Glomerular visceral epithelial cell (primary cell): ENCODE measurements around the gene ANKRD2.
"Not testable (repeated sequence)": the region's sequence is repeated elsewhere in the genome, so short reads cannot be mapped to it uniquely, and the experiment has no call there.

Experiments
- DNase-seq: peaks from one replicate; pipeline ENCODE4 v3.0.0-alpha.2; 2016; ENCODE audit errors: extremely low spot score

The ANKRD2 gene, protein sequence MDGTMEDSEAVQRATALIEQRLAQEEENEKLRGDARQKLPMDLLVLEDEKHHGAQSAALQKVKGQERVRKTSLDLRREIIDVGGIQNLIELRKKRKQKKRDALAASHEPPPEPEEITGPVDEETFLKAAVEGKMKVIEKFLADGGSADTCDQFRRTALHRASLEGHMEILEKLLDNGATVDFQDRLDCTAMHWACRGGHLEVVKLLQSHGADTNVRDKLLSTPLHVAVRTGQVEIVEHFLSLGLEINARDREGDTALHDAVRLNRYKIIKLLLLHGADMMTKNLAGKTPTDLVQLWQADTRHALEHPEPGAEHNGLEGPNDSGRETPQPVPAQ

DNA sequence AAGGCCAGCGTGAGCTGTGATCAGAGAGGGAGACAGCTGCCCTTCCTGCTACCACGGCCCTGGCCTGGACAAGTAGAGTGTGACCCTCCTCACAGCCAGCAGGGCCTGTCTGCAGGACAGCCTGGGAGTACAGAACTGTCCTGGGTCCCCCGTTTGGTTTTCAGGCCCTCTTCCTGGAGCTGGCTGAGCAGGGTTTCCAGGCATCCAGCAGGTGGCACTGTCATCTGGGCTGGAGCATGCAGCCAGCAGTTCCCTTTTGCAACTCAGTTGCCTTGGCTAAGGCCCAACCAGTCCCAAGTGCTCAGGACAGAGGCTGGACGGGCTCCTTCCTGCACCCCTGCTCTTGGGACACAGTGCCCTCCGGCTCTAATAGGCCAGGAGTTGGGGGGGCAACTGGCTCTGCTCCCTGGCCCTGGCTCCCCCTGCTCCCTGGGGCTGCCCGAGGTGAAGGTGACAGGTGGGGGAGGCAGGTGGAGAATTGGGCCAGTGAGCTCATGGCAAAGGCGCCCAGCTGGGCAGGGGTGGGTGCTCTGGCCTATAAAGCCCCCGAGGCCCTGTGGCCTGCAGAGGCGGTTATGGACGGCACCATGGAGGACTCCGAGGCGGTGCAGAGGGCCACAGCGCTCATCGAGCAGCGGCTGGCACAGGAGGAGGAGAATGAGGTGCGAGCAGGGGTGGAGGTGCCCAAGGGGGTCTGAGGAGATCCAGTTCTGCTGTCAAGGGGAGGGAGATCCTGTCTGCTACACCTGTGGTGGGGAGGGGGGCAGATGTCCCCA lies at the start of gene ANKRD2:
TSS of gene ANKRD2 (plus strand) at position 566 of the 776 bp plus-strand sequence. CDS start at position 576, 10 bp downstream.
- DNase-seq, result peak; percentile 79

DNA sequence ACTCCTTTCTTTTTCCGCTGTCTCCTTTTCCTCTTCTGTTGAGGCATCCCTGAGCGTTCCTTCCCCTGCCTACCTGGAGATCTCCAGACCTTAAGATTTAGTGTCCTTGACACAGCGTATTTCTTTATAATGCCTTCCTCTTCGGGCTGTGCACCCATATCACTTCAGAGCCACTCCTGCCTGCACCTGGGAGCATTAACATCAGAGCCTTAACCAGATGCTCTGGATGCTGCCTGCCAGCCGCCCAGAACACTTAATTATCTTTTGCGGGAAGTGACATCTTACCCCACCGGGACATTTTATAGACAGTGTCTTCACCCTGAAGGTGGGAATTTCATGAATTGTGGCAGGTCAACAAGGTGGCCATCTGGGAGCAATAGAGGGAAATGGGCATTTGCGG lies 49.6 kb upstream of the ANKRD2 start:
- DNase-seq, result no peak

DNA sequence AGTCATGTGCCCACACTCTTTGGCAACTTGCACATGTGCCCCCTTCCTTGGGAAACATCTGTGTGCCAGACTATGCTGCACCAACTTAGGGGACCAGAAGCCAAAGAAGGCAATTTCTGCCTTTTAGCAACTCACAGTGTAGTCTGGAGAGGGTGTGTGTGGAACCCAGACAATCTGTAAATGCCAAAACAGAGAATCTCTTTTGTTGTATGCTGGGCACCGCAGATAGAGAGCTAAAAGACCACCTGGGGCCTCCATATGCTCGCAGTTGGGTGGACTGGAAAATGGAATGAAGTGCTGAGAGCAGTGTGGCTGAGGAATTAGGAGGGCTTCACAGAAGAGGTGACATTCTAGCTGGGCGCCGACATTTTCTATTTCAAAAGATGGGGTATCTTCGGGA lies 47.5 kb upstream of the ANKRD2 start:
- no peak for DNase-seq

DNA sequence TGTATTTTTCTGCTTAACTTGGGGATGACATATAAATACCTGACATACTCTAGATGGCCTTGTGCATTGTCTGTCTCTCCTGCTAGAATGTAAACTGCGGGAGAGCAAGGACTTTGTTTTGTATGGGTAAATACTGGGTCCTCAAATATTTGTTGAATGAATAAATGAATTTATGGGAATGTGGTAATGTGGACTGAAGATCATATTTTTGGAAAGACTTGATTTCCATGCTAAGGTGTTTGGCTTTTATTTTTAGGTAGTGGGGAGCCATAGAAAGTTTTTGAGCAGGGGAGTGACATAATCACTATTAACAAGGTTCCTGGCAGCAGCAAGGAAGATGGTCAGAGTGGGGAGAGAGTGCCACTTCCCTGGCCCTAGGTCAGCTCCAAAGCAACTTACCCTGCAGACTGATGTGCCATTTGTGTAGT lies 46.9 kb upstream of the ANKRD2 start:
- no peak for DNase-seq

DNA sequence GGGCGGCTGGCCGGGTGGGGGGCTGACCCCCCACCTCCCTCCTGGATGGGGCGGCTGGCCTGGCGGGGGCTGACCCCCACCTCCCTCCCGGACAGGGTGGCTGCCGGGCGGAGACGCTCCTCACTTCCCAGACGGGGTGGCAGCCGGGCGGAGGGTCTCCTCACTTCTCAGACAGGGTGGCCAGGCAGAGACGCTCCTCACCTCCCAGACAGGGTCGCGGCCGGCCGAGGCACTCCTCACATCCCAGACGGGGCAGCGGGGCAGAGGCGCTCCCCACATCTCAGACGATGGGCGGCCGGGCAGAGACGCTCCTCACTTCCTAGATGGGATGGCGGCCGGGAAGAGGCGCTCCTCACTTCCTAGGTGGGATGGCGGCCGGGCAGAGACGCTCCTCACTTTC lies 43.7 kb upstream of the ANKRD2 start:
- DNase-seq, result not testable (repeated sequence)

DNA sequence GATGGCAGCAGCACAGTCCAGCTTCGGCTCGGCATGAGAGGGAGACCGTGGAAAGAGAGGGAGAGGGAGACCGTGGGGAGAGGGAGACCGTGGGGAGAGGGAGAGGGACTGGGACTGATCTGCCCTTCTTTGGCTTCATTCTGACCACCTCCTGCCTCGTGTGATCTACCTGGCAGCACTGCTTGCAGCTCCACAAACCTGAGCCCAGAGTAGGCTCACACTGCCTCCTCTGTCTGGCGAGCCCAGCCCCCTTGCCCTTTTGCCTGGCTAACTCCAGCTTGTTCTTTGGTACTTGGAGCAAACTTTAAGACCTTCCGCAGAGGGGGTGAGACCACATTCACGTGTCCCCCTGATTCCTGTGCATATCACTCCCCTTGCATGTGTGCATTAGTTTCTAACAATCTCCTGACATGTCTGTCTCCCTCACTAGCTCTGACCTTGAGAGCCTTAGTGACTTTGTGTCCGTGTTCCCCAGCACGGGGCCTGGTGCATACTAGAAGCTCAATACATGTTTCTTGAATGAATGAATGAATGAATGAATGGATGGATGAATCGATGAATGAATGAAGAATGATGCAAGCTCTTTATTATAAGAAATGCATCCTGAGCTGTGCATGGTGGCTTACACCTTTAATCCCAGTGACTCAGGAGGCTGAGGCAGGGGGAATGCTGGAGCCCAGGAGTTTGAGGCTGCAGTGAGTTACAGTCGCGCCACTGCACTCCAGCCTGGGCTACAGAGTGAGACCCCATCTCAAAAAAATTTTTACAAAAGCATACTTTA lies 42.7 kb upstream of the ANKRD2 start:
- no peak for DNase-seq

DNA sequence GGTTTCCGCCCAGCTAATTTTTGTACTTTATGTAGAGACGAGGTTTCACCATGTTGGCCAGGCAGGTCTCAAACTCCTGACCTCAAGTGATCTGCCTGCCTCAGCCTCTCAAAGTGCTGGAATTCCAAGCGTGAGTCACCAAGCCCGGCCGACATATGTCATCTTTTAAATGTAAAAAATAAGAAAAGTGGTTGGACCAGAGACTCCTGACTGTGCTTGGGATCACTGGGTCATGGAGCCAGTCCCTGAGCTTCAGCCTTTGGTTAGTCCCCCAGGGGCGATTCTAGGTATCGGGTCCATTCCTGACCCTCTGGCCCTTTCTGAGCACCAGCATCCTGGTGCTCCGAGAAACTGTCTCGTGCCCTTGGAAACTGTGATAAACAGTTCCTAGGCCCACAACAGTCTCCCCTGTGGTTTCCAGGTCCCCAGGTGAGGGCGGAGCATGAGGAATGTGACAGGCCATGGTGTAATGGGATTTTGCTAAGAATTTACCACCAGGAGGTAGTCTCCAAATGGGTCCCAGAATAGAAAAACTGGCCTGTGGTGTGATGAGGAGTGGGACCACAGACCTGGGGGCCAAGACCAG lies 41.1 kb upstream of the ANKRD2 start:
- peak; percentile 61 for DNase-seq

DNA sequence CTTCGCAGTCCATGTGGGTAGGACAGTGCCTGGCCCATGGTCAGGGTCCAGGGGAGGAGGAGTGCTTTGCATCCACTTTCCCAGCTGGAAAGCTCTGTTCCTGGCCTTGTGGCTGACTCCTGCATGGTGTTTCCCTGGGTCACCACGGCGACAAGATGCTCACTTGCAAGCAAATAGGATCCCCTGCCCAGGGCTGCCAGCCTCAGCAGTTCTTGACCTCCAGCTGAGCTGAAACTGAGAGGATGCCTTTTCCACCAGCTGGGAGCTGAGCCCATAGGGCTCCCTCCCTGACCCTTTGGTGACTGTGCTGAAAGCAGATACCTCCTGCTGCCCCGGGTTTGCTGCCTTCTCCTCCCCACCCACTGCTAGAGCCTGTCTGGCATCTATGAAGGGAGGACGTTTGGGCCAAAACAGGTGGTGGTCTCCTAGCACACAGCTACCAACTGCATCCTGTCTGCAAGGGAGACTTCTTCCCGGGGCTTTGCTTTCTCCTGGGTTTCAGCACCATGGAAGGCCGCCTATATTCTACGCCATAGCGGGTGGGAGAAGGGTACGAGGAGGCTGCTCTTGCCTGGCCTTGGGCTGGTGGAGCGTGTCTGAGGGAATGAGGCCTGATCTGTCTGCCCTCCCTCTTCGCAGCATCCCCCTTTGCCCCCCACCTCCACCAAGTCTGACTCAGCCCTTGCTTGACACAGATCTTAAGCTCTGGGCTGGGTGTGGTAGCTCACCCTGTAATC lies 39.5 kb upstream of the ANKRD2 start:
- DNase-seq, result peak; percentile 85

DNA sequence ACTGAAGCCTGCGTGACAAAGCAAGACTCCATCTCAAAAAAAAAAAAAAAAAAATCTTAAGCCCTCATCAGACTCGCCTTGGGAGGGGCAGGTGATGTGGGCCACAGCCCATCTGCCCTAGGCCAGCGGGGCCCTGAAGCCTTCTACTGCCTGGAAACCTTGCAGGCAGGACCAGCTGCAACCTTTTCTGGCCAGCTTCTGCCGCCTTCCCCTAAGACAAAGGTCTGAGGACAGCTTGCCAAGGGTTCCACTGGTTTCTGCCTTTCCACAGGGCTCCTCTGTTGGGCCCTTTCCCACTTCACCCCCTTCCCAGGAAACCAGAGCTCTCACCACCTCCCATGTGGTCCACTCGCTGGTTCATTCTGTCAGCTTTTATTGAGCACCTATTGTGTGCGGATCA lies 38.7 kb upstream of the ANKRD2 start:
- no peak for DNase-seq

DNA sequence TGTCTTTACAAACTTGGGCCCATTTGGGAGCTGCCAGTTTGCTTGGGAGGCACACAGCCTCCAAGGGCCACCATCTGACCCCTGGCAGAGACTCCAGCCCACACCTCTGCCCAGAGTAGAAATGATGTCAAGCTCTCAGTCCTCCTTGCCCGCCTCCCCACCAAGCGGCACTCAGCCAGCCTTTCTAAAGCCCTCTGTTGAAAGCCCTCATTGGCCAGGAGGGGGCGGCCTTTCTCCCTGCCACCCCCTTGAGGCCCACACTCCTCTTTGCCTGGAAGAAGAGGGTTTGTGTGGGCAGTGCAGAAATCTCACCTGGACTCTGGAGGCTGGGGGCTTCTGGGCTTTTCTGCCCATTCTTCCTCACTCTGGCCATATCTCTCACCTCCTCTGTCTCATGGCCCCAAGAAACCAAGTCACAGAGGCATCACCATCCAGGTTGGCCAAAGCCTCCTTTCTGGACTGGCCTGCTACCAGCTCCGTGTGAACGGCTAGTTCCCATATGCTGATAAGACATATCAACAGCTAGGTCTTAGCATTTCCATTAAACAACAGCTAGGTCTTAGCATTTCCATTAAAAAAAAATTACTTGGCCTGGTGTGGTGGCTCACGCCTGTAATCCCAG lies 37.7 kb upstream of the ANKRD2 start:
- DNase-seq, result peak; percentile 13

DNA sequence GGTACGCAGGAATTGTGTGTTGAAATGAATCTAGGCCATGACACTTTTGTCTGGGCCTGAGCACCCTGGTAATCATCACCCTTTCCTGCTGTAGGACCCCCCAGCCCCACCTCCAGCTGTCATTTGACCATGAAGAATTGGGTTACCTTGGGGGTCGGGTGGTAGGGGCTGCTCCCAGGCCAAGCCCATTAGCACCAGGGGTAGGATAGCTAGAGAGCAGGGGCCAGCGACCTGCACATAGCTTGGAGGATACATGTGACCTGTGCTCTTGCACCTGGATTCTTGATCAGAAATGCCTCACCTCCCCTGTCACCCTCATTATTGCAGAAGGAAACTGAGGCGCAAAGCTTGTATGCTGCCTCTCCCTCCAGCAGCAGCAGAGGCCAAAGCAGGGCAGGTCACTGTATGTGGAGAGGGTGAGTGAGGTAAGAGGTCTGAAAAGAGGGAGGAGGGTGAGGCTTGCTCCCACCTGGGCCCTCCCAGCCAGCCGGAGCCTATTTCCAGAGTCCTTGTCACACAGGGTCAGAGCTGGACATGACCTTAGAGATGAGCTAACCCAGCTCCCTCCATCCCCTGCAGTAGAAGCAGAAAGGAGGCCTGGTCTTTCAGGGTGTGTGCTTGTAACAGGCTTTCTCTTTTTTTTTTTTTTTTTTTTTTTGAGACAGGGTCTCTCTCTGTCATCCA lies 35.3 kb upstream of the ANKRD2 start:
- DNase-seq, result no peak

DNA sequence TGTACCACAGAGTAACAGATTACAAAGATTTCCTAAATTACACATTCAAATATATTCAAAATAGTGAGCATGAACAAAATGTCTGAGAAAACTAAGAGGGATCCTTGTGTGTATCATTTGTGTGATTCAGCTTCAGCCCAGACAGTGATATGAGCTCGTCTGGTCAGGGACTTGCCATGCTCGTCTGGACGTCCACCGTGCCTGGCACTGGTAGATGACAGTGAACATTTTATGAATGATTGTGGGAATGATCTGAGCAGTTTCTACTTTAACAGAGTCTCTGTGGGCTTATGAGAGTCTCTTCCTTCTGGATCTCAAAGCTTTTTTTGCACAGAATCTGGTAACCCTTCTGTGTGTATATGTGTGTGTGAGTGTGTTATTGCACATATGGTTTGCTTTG lies 34.2 kb upstream of the ANKRD2 start:
- peak; percentile 75 for DNase-seq

DNA sequence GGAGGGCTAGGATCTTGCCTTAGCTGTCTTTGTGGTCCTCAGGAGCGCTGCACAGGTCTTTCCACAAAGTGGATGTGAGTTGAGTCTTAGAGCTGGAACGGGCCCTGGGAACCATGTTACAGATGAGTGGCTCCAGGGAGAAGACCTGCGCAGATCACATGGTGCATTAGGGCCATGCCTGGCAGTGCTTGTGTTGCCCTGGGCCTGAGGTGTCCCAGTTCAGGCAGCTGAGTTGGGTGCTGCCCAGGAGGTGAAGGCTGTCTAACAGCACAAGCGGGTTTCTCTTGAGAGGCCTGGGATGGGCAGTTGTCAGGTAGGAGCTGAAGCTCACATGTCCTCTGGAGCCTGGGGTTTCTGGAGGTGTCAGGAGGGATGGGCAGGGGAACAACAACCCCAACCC lies 33.7 kb upstream of the ANKRD2 start:
- DNase-seq, result peak; percentile 67

DNA sequence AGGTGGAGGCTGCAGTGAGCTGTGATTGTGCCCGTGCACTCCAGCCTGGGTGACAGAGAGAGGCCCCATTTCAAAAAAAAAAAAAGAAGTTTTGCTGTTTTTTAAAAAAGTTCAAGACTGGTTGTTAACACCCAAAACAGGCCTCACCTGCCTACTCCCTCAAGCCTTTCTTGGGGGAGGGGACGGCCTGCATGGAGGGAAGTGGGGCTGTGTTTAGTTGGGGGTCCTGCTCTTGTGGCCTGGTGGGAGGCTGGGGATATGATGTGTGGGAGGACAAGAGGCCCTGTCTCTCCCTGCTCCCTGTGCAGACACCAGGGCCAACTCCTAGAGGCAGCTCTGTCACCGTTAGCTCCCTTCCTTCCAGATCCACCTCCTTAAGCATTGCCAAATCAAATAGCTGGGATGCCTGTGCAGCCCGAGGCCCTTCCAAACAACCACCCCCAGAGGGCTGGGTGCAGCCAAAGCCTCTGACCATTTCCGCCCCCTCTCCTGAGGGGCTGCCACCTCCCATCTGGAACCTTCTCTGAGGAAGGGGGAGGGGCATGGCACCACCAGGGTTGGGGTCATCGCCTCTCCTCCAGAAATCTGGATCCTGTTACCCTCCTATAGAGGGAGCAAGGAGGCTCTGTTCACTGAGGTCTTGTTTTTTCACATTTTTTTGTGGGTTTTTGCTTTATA lies 32.9 kb upstream of the ANKRD2 start:
- DNase-seq, result no peak

DNA sequence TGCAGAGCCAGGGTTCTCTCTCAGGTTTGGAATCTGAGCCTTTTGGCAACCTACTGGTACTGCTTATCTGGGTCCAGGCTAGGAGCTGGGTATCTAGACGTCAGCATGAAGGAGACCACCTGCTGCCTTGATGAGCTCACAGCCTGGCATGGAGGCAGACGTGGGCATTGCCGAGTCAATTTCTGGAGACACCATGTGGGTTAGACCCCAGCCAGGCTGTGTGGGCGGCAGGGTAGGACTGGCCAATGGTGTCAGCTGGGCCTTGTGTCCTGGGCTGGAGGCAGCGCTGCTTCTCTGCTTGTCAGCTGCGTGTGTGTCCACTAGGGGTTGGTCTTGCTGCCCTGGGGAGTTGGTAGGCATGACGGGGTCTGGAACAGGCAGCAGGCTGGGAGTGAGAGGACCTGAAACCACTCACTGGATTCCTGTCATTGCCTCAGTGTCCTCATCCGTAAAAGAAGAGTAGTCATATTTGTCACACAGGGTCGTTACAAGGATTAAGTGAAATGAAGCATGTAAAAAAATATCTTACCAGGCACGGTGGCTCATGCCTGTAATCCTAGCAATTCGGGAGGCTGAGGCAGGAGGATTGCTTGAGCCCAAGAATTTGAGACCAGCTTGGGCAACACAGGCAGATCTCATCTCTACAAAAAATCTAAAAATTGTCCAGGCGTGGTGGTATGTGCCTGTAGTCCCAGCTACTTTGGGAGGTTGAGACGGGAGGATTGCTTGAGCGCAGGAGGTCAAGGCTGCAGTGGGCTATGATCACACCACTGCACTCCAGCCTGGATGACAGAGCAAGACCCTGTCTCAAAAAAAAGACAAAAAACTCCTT lies 31.7 kb upstream of the ANKRD2 start:
- no peak for DNase-seq

DNA sequence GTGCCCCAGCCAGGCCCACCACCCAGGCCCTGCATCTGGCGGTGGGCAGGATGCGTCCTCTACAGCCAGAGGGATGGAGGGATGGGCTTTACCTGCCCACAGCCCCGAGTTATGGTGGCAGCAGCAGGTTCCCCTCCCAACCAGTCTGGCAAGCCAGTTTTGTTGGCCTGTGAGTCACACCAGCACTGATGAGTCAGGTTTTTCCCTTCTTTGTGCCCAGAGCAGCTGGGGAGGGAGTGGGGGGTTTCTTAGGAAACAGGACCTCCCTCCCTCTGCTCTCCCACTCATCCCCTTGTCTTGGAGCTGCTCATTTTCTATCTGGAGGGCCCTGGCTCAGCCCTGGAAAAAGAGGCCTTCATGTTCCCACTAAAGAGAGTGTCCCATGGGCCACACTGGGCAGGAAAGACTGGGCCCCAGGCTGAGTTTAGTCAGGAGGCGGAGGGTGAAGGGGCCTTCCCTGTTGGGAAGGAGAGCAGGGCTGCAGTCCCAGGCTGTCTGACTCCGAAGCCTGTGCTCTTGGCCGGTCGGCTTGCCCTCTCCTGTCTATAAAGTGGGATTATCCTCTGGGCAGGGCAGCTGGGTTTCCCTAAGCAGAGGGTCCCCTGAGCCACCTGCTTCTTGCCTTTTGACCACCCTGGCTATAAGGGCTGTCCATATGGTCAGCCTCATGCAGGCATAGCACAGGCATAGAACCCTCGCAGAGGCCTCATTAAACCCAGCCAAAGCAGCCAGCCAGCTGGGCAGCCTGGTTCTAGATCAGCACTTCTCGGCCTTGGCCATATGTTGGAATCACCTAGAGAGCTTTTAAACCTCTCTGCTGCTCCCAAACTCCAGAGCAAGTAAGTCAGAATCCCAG lies 30.2 kb upstream of the ANKRD2 start:
- peak; percentile 87 for DNase-seq

DNA sequence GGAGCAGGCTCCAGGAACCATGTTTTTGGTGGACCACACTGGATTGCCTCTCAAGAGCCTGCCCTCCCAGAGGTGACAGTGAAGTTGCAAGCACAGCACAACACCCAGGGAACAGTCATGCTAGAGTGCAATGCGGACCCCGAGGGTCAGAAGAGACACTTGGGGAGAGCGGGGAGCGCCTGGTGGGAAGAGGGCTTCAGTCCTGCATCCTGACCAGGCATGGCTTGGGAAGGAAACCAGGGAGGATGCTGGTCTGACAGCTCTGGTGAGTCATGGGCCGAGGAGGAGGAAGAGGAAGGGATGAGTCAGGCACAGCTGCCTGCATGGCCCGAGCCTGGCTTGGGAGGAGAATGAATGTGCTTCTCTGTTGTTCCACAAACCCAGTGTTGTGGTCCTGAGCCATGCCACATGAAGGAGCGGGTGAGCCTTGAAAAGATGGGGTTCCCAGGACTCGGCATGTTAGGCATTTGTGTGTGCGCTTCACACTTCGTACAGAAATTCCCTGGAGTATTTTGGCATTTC lies 29.5 kb upstream of the ANKRD2 start:
- DNase-seq, result peak; percentile 94
